DMS53 treated with DMSO at 0.1 percent for 48 hours (cell line): Measurements from ENCODE around the gene MSH5.

ENCODE experiments used
- DNase-seq: peaks from one replicate; lab custom pipeline; 2025; ENCODE audit not compliant: unreplicated experiment; lab: John Stamatoyannopoulos, UW

Gene MSH5

GRCh38 chr6:31729515-31729978, 10.3 kb upstream of the MSH5 start:
- DNase-seq = peak; percentile 66

DNA sequence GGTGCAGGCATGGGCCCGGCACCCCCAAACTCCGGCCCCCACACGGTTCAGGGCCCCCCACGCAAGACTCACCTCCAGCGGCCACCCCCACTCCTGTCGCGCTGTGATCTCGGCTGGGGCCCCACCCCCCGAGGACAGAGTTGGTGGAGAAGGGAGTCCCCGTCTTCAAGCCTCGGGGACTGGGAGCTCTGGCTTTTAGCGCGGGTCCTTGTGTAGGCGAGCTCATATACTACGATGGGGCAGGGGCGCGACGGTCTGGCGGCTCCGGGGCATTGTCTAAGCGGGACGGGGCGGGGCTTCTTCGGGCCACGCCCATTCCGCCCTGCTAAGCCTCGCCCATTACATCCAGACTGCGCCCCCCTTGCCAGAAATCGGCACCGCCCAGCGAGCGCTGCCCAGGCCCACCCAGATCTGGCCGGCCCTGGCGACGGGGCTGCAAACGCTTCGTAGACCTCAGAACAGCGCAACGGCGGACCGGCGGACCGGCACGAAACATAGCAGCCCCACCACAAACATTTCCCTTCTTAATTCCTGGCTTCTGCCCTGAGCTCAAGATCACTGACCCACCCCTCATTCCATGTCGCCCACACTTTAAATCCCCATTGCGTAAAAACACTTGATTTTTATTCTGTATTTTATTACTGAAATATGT, 9.7 kb upstream of the MSH5 start:
- DNase-seq = no peak

GRCh38 chr6:31730631-31731086, 9.1 kb upstream of the MSH5 start:
- no peak for DNase-seq

- DNase-seq = no peak
Measured at GRCh38 chr6:31732029-31732428, 7.8 kb upstream of the MSH5 start.

- DNase-seq = no peak
Measured at GRCh38 chr6:31733734-31734133, 6.1 kb upstream of the MSH5 start.

DNA sequence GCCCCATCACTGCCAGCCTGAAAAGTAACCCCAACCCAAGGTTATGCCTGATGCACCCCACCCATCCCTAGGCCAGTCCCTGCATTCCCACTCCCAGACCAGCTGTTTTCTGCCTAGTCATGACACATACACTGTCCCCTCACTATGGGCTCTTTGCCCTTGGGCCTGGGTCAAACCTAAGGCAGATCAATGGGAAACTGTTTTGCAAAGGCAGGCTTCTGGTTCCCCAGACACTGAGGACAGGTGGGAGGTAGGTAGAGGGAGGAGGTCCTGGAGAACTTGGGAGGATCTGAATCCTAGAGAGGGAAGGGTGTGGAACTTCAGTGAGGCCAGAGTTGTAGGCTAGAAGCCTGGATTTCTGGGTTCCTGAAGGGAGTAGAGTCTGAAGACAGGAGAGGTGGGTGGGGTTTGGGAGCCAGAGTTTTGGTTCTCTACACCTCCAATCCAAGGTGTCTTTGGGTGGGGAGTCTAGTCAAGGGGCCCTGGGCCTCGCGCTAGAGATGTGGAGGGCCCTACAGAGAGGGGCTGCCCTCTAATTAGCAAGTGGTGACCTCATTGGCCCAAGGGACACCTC, 5.5 kb upstream of the MSH5 start:
- no peak for DNase-seq

- DNase-seq = peak; percentile 69
Measured at GRCh38 chr6:31734821-31735406, 4.9 kb upstream of the MSH5 start.

DNA sequence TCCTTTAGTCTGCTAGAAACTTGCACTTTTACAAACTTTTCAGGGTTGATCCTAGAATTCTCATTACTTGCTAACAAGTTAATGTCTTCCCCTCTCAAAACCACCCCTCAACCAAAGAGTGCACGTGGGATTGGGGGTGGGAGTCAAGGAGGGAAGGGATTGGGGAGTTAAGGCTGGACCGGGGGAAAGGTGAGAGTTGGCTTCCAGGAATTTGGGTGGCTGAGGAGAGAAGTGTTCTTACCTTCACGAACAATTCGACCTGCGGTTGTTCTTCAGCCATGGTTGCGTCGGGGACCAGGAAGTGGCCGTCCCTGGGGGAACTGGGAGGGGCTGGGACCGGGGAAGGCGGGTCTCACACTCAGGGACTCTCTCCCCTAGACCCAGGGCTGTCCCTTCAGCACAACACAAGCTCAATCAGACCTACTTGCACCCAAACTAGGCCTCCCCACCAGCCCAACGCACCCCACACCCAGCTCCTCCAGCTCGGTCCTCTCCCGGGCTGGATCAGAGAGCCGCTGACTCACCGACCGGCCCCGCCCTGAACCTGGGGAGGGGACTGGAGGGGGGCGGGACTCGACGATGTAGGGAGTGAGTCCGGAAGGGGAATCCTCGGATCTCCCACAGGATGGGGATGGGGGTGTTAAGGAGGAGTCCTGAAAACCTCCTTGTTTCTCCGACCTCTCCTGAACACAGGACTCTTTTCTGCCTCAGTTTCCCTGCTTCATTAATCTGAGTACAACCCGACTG, 3.6 kb upstream of the MSH5 start, which contains the start of gene CLIC1:
CLIC1 (minus strand) TSS at position 510 of the 747 bp plus-strand sequence; CDS start at position 280, 230 bp downstream.
- peak; percentile 82 for DNase-seq

DNA sequence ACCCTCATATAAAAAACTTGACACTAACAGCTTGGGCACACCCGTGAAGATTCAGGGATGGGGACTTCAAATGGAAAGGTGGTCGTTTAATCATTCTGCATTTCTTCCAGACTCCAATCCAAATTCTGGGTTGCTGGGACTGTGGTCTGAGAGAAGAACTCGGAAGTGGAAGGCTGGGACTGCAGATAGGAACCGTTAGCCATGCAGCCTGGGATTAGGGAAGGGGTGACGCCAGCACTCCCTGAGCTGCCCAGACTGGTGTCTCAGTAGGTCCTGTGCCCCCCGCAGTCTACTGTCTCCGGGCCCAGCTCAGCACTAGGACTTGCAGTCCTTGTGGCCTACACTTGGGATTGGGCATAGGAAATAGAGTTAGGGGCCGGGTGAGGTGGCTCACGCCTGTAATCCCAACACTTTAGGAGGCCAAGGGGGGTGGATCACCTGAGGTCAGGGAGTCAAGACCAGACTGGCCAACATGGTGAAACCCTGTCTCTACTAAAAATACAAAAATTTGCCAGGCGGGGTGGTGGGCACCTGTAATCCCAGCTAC, 3.0 kb upstream of the MSH5 start:
- no peak for DNase-seq

GRCh38 chr6:31737315-31737990, 2.4 kb upstream of the MSH5 start:
- DNase-seq = peak; percentile 80

DNA sequence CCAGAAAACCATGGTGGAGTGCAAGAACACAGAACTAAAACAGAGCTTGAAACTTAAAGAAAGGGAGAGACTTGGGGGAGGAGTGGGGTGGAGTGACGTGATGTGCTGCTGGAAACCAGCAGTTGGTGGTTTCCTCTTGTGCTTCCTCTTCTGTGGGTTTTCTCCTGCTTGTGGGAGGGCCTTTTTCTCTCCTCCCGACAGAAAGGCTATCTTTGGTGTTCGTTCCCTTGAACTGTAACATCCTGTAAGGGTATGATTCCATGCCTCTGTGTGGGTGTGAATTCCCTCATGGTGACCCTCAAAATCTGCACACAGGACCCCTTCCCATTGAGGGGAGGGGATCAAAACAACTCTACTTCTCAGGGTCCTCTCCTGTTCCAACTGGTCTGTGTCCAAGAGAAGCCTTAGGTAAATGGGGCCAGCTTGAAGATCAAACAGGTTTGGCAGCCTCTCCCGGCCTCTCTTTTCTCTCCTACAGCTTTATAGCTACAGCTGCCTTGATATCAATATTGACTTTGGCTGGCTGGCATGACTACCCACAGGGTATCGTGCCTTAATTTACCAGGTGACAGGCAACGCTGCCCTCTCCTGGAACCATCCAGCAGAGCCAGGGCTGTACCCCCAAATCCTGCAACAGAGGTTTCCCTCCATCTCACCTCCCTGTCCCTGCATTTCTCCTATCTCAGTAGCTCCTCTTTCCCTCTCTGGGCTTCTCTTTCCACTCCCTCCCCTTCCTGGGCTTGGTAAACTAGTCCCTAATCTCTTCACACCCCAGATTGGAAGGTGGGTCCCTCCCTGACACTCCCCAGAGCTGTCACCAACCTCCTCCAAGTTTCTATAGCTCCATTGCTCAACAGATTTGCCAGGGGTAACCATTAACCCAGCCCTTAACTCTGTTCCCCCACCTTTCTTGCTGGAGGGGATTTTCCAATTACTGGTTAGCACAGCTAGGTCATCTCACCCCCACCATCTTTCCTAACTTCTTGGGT, 1.5 kb upstream of the MSH5 start:
- DNase-seq = peak; percentile 97

DNA sequence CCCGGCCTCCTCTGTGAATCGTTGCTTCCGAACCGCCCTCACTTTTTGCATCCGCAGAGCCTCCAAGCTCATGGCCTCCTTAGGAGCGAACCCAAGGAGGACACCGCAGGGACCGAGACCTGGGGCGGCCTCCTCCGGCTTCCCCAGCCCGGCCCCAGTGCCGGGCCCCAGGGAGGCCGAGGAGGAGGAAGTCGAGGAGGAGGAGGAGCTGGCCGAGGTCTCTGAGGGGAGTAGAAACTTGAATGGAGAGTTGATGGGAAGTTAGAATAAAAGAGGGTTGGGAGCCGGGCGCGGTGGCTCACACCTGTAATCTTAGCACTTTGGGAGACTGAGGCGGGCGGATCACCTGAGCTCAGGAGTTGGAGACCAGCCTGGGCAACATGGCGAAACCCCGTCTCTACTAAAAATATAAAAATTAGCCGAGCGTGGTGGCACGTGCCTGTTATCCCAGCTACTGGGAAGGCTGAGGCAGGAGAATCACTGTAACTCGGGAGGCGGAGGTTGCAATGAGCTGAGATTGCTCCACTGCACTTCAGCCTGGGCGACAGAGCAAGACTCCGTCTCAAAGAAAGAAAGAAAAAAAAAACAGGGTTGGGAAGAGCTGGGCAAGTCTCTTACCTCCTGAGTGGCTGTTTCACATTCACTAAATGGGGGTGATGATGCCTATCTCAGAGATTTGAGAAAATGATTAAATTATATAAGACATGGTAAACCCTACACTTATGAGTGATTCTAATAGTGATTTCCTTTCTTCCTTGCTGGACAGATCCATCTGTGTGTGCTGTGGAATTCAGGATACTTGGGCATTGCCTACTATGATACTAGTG, 805 bp downstream of the MSH5 start:
- no peak for DNase-seq

DNA sequence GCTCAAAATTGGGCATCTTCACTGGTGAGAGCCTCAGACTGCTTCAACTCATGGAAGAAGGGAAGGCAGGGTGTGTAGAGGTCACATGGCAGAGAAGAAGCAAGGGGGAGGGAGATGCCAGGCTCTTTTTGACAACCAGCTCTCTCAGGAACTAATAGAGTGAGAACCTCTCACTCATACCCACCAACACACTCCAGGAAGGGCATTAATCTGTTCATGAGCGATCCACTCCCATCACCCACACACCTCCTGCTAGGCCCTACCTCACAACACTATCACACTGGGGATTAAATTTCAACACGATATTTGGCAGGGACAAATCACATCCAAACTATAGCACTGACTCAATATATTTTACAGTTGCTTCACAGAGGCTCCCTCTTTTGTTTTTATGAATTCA, 2.0 kb downstream of the MSH5 start:
- no peak for DNase-seq

DNA sequence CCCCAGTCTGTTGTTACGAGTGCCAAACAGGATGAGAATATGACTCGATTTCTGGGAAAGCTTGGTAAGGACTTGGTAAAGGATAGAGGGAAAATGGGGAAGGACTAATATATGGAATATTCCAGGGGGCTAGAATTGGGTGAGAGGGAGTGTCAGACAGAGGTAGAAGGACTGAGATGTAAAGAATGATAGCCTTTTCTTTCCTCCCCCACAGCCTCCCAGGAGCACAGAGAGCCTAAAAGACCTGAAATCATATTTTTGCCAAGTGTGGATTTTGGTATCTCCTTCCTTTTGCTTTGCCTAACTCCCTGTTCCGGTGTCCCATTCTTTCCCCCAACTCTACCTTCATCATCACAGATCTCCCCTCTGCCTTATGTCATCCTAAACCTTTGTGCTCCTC, 3.1 kb downstream of the MSH5 start:
- DNase-seq = no peak

DNA sequence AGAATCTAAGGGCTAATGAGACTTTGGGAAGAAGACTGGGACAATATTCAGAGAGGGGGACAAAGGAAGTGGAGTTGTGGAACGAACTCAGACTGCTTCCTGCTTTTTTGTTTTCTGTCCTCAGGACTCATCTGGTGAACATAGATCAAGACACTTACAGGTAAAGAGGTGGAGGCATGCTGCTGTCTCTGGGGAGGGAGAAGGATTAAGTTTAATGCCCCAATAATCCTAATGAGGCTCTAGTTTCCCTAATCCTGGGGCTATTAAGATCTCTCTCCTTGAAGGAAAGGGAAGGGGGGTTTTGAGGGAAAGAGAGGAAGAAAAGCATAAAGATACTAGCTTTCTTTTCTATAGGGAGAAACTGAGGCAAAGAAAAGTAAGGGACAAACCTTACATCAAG, 4.6 kb downstream of the MSH5 start:
- no peak for DNase-seq

DNA sequence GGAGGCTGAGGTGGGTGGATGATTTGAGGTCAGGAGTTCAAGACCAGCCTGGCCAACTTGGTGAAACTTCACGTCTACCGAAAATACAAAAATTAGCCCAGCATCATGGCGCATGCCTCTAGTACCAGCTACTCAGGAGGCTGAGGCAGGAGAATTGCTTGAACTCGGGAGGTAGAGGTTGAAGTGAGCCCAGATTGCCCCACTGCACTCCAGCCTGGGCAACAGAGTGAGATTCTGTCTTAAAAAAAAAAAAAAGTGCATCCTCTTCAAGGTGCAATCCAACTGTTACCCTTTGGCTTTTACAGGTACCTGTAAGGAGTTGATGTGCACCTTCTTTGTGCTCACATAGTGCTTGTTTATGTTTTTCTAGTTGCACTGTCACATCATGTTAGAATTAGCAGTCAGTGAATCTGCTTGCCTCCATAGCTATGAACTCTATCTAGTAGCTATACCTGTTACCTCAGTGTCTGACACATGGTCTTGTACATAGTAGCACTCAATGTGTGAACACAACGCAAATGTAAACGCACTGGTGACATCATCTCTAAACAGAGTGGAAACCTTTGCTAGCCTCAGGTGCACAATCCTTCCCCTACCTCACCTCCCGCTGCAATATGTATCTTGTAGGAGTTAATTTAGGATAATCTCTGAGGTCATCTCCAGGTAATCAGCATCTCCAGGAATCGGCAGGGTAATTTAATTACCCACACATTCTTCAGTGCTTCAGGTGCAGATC, 9.7 kb downstream of the MSH5 start:
- DNase-seq = peak; percentile 41

DNA sequence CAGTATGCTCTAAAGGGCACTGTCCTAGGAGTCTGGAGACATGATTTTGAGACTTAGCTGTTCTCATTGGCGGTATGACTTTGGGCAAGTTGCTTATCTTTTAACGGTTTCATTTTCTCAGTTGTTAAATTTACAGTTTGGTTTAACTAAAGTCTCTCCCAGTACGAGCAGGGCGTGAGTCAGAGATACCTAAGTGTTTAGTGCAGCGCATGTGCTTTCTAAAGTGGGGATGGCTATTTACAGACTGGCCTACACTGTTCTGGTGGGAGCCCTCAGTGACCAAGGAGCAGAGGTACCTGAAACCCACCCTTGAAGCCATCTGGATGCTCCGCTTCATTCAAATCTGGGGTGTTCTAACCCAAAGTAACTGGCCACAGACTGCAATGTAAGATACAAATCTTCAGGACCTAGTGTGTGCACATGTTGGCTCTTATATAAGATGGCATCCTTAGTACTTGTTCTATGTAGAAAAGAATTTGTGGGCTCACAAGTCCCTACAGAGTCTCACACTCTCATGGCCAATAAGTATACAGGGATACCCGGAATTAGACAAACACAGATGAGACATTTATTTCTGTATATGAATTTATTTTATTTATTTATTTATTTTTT, 10.7 kb downstream of the MSH5 start:
- DNase-seq = no peak
